Ascending aorta (tissue), 2 donors: ENCODE results near the gene RRAGD. TPM values are rescaled to one million over a fixed set of nuclear protein-coding genes. Genes with fewer than 3 reads are reported as not detected.

ENCODE experiments used
- DNase-seq, 2 donors: peaks; one replicate each; pipeline ENCODE4 v3.0.0-alpha.2; 2019; ENCODE audit warnings: low spot score in 2 of 2
- H3K27ac ChIP-seq, 2 donors: fragments of 200-600 bp; sonication (generic); one replicate each; pipeline ENCODE4 v1.5.1; 2016 to 2017; ENCODE audit warnings: mild to moderate bottlenecking in 1 of 2
- H3K27me3 ChIP-seq: fragments of 200-600 bp; sonication (generic); one replicate; pipeline ENCODE4 v1.5.1; 2017
- H3K36me3 ChIP-seq, 2 donors: fragments of 200-600 bp; sonication (generic); one replicate each; pipeline ENCODE4 v1.5.1; 2016
- H3K4me1 ChIP-seq, 2 donors: fragments of 200-600 bp; sonication (generic); one replicate each; pipeline ENCODE4 v1.5.1; 2016 to 2017; ENCODE audit warnings: mild to moderate bottlenecking in 1 of 2
- H3K4me3 ChIP-seq, 2 donors: fragments of 200-600 bp; sonication (generic); one replicate each; pipeline ENCODE4 v1.5.1; 2016 to 2017; ENCODE audit warnings: mild to moderate bottlenecking in 1 of 2
- H3K9me3 ChIP-seq, 2 donors: fragments of 200-600 bp; sonication (generic); one replicate each; pipeline ENCODE4 v1.5.1; 2016
- CTCF ChIP-seq, 3 experiments: fragments of 200-600 bp in 2 of 3; fragments of 450-650 bp in 1 of 3; sonication (generic) in 2 of 3; IDR thresholded peaks; one replicate each; pipeline ENCODE4 v1.5.1; 2016 to 2019; ENCODE audit warnings: antibody characterized with exemption in 3 of 3, mild to moderate bottlenecking in 1 of 3, moderate library complexity in 1 of 3
- intact Hi-C: fragments of 100-400 bp; cut with DNase I; formaldehyde crosslinking; loops from one replicate; pipeline ENCODE4 v1.15.1; 2023
- total RNA-seq: library from RNA; depleted of rRNA; stranded (reverse); fragments of >200 nt; gene quantifications from one replicate; pipeline ENCODE4 v1.1.0, GENCODE V29; 2016

The RRAGD gene
- total RNA-seq, 1 donor from 2014 or later = 9.2 TPM

- no peaks in the 10 kb centered on the region for H3K36me3 ChIP-seq
- no peaks in the 10 kb centered on the region for H3K9me3 ChIP-seq
- no peak overlapping the region for H3K27ac ChIP-seq
- no peak for DNase-seq
- no peak overlapping the region for H3K4me3 ChIP-seq
- no peaks in the 10 kb centered on the region for H3K27me3 ChIP-seq
- intact Hi-C loops = no loop called here
- no peaks in the 10 kb centered on the region for H3K4me1 ChIP-seq
- no peak for TF ChIP-seq CTCF (IDR thresholded peaks at IDR 0.05)
Observed at GRCh38 chr6:89364586-89364985, 47.5 kb downstream of the RRAGD start.

GRCh38 chr6:89361171-89361570 is 50.9 kb downstream of the RRAGD start:
- no peaks in the 10 kb centered on the region for H3K4me1 ChIP-seq
- no peaks in the 10 kb centered on the region for H3K27me3 ChIP-seq
- H3K27ac ChIP-seq = no peak overlapping the region
- no peak for DNase-seq
- intact Hi-C loops = no loop called here
- H3K36me3 ChIP-seq = no peaks in the 10 kb centered on the region
- no peak for TF ChIP-seq CTCF (IDR thresholded peaks at IDR 0.05)
- no peak overlapping the region for H3K4me3 ChIP-seq
- no peaks in the 10 kb centered on the region for H3K9me3 ChIP-seq

DNA sequence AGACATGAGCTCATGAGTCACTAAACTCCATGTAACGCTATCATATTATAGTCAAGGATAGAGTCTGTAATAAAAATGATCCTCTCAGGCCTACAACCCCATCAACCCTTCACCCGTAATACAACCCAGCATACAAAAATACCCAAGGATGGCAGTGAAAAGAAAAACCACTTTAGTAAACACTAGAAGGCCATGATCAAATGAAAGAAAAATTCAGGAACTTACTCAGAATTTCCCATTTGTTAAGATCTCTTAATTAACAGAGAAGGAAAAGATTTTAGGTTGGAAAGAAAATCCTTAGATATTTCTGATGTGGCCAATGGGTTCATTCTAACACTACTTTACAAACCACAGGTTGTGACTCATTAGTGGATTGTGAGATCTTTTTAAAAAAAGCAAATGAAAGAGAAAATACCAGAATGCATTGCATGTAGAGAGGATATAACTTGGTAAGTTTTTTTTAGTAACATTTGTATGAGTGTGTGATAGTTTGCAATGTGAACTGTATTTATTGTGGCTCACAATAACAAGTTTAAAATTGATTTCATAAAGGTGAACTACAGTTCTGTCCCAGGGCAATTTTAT is 51.6 kb downstream of the RRAGD start:
- no peak overlapping the region for H3K27ac ChIP-seq
- H3K36me3 ChIP-seq = no peaks in the 10 kb centered on the region
- intact Hi-C loops = no loop called here

GRCh38 chr6:89359561-89359960 is 52.5 kb downstream of the RRAGD start:
- Histone ChIP-seq H3K36me3 (no peaks in the 10 kb centered on the region), H3K27ac (no peak overlapping the region), H3K4me3 (no peak overlapping the region), H3K9me3 (no peaks in the 10 kb centered on the region), H3K4me1 (no peaks in the 10 kb centered on the region), H3K27me3 (no peaks in the 10 kb centered on the region)
- intact Hi-C loops = no loop called here
- no peak for TF ChIP-seq CTCF (IDR thresholded peaks at IDR 0.05)
- no peak for DNase-seq

More for the DNA sequence above, 51.6 kb downstream of the RRAGD start:
- DNase-seq = no peak
- H3K4me3 ChIP-seq = no peak overlapping the region
- no peak for TF ChIP-seq CTCF (IDR thresholded peaks at IDR 0.05)
- no peaks in the 10 kb centered on the region for H3K9me3 ChIP-seq
- no peaks in the 10 kb centered on the region for H3K27me3 ChIP-seq
- H3K4me1 ChIP-seq = no peaks in the 10 kb centered on the region

DNA sequence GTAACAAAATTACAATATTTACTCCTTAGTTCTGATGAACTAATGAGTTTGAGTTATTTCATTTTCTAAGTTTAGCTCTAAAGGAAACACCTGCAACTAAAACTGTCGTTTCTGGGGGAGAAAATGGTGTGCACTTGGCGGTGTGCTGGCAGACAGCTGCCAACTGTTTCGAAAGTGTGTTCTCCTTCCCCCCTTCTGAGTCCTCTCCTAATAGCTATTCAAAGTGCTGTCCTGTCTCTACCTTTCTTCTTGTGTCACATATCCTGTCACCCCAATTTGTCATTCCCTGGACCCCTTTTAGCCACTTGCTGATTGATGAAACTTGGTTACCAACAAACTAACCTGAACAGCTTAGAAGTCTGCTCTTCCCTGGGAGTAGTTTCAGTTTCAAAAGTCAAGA is 54.7 kb downstream of the RRAGD start:
- no peak for DNase-seq
- intact Hi-C loops = no loop called here
- no peak overlapping the region for H3K27ac ChIP-seq

More for the DNA sequence above, 54.7 kb downstream of the RRAGD start:
- H3K9me3 ChIP-seq = no peaks in the 10 kb centered on the region
- H3K4me3 ChIP-seq = no peak overlapping the region
- peaks cover 0 to 5% of the 10 kb centered on the region in 2 donors for H3K4me1 ChIP-seq
- TF ChIP-seq CTCF (IDR thresholded peaks at IDR 0.05) = no peak
- H3K36me3 ChIP-seq = no peaks in the 10 kb centered on the region
- H3K27me3 ChIP-seq = no peaks in the 10 kb centered on the region
